GM12892 (cell line): ENCODE results near the gene NDC80.

ENCODE experiments used
- POLR2A ChIP-seq: IDR thresholded peaks from 2 replicates; pipeline ENCODE4 v1.6.1; 2011; ENCODE audit warnings: low read depth, low read length, control low read depth
- POLR2AphosphoS5 ChIP-seq: IDR thresholded peaks from 2 replicates; pipeline ENCODE4 v1.6.1; 2011; ENCODE audit warnings: low read depth, low read length, control low read depth
- TAF1 ChIP-seq: IDR thresholded peaks from 2 replicates; pipeline ENCODE4 v1.6.1; 2011; ENCODE audit warnings: low read depth, mild to moderate bottlenecking, control low read depth, low read length, borderline replicate concordance

- no peak for TF ChIP-seq POLR2AphosphoS5
- no peak for TF ChIP-seq POLR2A
- TF ChIP-seq TAF1, result no peak
Observed at GRCh38 chr18:2657788-2658458, 86.6 kb downstream of the NDC80 start.
